Measurements from ENCODE around the gene SIMC1.

GRCh38 chr5:176373100-176373818 lies 135.0 kb downstream of the SIMC1 start:
- TF ChIP-seq RARB (CRISPR knock-in tag; IDR thresholded peaks at IDR 0.05) (no peak), ZFP3 (CRISPR knock-in tag; IDR thresholded peaks at IDR 0.05) (no peak), PPARA (CRISPR knock-in tag; IDR thresholded peaks at IDR 0.05; ENCODE audit: borderline replicate concordance) (no peak), PATZ1 (CRISPR knock-in tag; IDR thresholded peaks at IDR 0.05; ENCODE audit: borderline replicate concordance) (no peak), ZNF565 (CRISPR knock-in tag; conservative IDR thresholded peaks at IDR 0.05; ENCODE audit: low read depth) (no peak), CSDC2 (CRISPR knock-in tag; IDR thresholded peaks at IDR 0.05) (no peak), TSHZ2 (CRISPR knock-in tag; IDR thresholded peaks at IDR 0.05) (no peak), ZC3H10 (CRISPR knock-in tag; IDR thresholded peaks at IDR 0.05) (no peak), ARNTL (CRISPR knock-in tag; IDR thresholded peaks at IDR 0.05; ENCODE audit: borderline replicate concordance, low read depth) (no peak), ZNF8 (CRISPR knock-in tag; IDR thresholded peaks at IDR 0.05) (no peak), ESRRG (CRISPR knock-in tag; IDR thresholded peaks at IDR 0.05) (no peak), CSRNP3 (CRISPR knock-in tag; IDR thresholded peaks at IDR 0.05) (no peak)
